GM21825 (cell line): ENCODE measurements around the gene PDP2.

Source experiments
- ATAC-seq: cut with Tn5 transposase; IDR thresholded peaks from one replicate; pipeline ENCODE4 v1.9.1; 2021; ENCODE audit warnings: mild to moderate bottlenecking, moderate library complexity; ENCODE audit not compliant: unreplicated experiment

PDP2 gene

GRCh38 chr16:66901626-66902025, 21.3 kb downstream of the PDP2 start:
- ATAC-seq, result no peak

- ATAC-seq, result no peak
Measured at GRCh38 chr16:66902648-66903543, 22.6 kb downstream of the PDP2 start.

GRCh38 chr16:66903544-66904427, 23.5 kb downstream of the PDP2 start:
- ATAC-seq, result no peak

- ATAC-seq, result no peak
Measured at GRCh38 chr16:66904428-66904845, 24.1 kb downstream of the PDP2 start.

- ATAC-seq, result no peak
Measured at GRCh38 chr16:66904846-66905632, 24.7 kb downstream of the PDP2 start.

- ATAC-seq, result no peak
Measured at GRCh38 chr16:66905633-66906539, 25.6 kb downstream of the PDP2 start.

- no peak for ATAC-seq
Measured at GRCh38 chr16:66906916-66907836, 26.9 kb downstream of the PDP2 start.

- ATAC-seq, result no peak
Measured at GRCh38 chr16:66908116-66908515, 27.8 kb downstream of the PDP2 start.

- no peak for ATAC-seq
Measured at GRCh38 chr16:66908762-66909559, 28.6 kb downstream of the PDP2 start.

- no peak for ATAC-seq
Measured at GRCh38 chr16:66910175-66910940, 30.0 kb downstream of the PDP2 start.

GRCh38 chr16:66911112-66911511, 30.8 kb downstream of the PDP2 start:
- ATAC-seq, result no peak

GRCh38 chr16:66911801-66912200, 31.5 kb downstream of the PDP2 start:
- ATAC-seq, result no peak

- no peak for ATAC-seq
Measured at GRCh38 chr16:66913081-66913480, 32.8 kb downstream of the PDP2 start.

- no peak for ATAC-seq
Measured at GRCh38 chr16:66913711-66914110, 33.4 kb downstream of the PDP2 start.

- no peak for ATAC-seq
Measured at GRCh38 chr16:66914541-66914940, 34.2 kb downstream of the PDP2 start.

GRCh38 chr16:66915041-66915440, 34.7 kb downstream of the PDP2 start:
- ATAC-seq, result no peak

- ATAC-seq, result no peak
Measured at GRCh38 chr16:66916518-66916917, 36.2 kb downstream of the PDP2 start.
